ENCODE results near the gene HNRNPUL1. TPM values are rescaled to one million over a fixed set of nuclear protein-coding genes. Genes with fewer than 3 reads are reported as not detected.

Gene HNRNPUL1
- total RNA-seq, 1 donor from 2014 or later = 64.7 TPM

DNA sequence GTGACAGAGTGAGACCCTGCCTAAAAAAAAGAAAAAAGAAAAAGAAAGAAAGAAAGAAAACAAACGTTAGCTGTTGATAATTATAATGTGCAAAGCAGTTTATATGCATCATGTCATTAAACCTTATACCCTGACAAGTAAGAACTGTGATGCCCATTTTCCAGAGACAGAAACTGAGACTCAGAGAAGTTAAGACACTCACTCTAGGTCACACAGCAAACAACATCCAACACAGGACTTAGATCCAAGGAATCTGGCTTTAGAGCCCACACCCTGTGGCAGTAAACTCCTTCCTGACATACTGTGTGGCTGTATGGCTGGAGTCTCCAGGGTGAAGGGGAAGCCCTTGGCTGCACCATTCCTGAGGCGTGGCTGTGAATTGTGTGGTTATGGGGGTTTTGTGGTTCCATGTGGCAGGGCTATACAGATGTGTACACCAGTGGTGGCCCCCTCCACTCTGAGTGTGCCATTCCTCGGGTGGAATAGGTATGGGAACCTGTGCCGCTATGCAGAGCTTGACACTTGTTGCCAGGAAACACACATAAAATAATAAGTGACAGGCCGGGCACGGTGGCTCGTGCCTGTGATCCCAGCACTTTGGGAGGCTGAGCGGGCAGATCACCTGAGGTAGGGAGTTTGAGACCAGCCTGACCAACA, 29.5 kb upstream of the HNRNPUL1 start:
- DNase-seq = no peak

DNA sequence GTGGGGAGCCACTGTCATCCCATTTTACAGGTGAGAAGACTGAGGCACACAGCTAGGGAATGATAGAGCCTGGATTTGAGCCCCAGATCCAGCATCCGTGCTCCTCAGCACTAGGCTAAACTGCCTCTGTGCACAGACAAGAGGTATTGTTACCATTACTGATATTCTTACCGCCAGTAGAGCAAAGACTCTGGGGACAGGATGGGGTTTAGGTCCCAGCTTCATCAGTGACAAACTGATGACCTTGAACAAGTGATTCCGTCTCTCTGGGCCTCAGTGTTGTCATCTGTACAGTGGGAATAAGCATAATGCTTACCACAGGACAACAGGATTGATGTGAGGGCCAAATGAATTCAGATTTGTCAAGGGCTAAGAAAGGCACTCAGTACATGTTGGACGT, 28.7 kb upstream of the HNRNPUL1 start:
- DNase-seq = no peak

DNA sequence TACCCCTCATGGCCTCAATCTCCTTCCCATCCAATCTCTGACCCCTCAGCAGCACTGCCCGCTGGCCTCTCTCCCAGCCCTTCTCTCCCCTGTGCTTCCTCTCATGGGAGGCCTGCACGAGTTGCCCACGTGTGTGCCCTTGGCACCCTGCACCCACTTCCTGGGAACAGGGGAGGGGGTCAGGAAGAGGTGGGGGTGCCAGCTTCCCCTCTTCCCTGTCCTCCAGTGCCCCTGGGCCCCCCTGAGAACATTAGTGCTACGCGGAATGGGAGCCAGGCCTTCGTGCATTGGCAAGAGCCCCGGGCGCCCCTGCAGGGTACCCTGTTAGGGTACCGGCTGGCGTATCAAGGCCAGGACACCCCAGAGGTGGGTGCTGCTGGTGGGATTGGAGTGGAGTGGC, 25.9 kb upstream of the HNRNPUL1 start:
- DNase-seq = no peak

DNA sequence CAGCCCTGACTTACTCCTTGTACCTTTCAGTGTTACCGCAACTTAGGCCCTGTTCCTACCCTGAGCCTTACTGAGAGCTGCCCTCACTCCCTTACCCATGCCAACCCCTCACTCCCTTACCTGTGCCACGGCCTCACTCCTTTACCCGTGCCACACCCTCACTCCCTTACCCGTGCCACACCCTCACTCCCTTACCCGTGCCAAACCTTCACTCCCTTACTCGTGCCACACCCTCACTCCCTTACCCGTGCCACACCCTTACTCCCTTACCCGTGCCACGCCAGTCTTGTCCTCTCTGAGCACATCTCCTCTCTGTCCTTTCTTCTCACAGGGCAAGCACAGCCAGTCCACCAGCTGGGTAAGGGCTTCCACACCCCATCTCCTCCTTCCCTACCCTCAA, 24.8 kb upstream of the HNRNPUL1 start:
- DNase-seq = no peak

GRCh38 chr19:41239961-41240574, 24.1 kb upstream of the HNRNPUL1 start:
- DNase-seq = no peak

GRCh38 chr19:41241859-41242258, 22.3 kb upstream of the HNRNPUL1 start:
- no peak for DNase-seq

DNA sequence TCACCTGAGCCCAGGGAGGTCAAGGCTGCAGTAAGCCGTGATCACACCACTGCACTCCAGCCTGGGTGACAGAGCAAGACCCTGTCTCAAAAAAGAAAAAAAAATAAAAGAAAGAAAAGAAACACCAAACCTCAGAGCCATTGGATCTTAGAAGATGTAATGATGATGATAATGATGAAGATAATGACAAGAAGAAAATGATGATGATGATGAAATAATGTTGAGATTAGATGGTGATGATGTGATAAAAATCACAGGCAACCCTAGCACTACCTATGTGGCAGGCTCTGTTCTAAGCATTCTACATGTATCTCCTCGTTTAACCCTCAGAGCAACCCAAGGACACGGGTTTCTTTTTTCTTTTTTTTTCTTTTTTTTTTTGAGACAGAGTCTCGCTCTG, 20.1 kb upstream of the HNRNPUL1 start:
- DNase-seq = no peak

DNA sequence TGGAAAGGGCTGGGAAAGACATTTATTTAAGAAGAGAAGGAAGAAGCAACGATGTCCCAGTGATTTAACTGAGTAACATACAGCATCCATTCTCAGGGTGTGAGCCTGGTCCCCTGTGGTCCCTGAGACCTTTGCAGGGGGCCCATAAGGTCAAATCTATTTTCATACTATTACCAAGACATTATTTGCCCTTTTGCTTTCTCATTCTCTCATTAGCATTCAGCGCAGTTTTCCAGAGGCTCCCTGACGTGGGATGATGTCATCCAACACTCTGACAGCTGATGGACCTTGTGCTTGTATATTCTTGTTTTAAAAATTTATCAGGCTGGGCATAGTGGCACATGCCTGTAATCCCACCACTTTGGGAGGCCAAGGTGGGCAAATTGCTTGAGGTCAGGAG, 18.3 kb upstream of the HNRNPUL1 start:
- no peak for DNase-seq

GRCh38 chr19:41248895-41249294, 15.3 kb upstream of the HNRNPUL1 start:
- no peak for DNase-seq

DNA sequence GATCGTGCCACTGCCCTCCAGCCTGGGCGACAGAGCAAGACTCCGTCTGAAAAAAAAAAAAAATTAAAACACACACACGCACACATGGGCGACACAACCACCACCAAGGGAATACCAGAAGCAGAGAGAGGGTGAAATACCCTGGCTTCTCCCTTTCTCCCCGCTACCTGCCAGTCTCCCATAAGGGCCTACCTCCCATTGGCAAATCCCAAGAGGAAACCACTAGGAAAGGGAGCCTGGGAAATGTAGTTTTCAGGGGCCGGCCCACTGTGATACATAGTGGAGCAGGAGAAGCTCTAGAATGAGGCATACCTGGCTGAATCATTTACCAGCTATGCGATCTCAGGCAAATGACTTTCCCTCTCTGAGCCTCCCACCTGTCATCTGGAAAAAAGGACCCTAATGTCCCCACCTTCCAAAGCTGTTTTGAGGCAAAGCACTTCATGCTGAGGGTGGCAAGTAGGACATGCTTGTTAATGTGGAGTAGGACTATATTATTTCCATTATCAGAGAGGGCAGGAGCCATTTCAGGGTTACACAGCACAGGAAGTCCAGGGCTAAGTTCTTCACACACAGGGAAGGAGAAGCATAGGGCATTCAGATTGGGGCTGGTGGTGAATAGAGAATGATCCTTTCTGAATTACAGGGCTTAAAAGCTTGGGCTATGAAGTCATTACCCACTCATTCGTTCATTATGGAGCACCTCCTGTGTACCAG, 14.3 kb upstream of the HNRNPUL1 start:
- DNase-seq = no peak

- no peak for DNase-seq
Measured at GRCh38 chr19:41253660-41254059, 10.5 kb upstream of the HNRNPUL1 start.

DNA sequence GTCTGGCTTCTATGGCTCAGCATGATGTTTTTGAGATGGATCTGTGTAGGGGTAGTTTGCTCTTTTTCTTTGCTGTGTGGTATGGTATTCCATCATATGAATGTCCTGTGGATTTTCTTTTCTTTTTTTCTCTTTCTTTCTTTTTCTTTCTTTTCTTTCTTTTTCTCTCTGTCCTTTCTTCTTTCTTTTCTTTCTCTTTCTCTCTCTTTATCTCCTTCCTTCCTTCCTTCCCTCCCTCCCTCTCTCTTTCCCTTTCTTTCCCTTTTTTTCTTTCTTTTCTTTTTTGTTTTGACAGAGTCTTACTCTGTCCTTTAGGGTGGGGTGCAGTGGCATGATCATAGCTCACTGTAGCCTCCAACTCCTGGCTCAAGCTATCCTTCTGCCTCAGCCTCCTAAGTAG, 9.0 kb upstream of the HNRNPUL1 start:
- DNase-seq = no peak

- no peak for DNase-seq
Measured at GRCh38 chr19:41261474-41262190, 2.5 kb upstream of the HNRNPUL1 start.

DNA sequence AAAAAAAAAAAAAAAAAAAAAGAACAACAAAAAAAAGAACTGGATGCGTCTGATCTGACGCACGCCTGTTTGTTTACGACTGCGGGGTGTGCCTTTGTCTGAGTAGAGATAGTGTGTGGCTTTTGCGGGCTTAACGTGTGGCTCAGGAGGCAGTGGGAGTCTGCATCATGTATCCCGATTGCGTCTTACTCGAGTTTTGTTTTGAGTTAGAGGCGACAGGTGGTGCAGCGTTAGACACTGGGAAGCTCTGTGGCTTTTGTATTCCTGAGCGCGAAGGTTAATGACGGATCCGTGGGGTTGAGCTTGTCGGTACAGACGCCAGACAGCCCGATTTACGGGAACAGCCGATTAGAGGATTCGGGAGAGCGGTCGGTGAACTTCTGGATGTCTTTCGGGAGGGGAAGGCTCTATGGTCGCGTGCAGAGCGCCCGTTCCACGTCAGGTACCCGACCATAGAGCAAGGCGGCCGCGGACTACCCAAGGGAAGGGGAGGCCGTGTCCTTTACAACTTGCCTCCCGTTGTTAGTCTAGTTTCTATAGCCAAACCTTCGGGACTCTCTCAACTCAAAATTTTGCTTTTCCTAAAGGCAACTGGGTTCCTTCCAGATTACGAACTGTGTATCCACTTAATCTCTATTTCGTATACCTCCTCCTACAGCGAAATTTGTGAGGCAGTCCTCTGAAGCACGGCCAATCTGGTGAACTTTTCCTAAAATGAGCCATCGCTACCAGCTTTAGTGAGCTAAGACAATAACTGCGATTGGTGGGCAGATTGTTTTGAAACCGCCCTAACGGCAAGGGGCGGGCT, 926 bp upstream of the HNRNPUL1 start:
- peak; percentile 74 for DNase-seq

DNA sequence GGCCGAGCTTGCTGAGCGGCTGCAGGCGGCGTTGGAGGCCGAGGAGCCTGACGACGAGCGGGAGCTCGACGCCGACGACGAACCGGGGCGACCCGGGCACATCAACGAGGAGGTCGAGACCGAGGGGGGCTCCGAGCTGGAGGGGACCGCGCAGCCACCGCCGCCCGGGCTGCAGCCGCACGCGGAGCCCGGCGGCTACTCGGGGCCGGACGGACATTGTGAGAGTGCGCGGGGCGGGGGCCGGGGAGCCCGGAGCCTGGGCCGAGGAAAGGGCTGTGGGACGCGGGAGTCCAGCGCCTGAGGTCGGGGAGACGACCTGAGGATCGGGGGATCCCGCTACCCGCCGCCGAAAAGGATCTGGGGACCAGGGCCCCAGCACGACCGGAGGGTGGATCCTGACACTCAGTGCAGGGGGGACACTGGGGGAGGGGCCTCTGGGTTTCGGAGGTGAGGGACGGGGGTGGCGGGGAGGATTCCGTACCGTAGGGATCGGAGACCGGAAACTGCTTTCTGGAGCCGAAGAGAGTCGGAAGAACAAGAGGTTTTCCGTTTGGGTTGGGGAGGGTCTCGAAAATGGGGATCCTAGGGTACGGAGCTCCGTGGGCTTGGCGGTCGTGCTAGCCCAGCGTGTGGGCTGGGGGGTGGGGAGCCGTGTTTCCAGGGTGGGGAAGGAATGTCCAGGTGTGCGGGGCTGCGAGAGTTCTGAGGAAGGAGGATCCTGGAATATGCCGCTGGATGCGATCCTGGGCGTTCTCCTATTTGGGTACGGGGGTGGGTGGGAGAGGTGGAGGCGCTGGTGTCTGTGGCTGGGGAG, 616 bp downstream of the HNRNPUL1 start:
- peak; percentile 18 for DNase-seq

DNA sequence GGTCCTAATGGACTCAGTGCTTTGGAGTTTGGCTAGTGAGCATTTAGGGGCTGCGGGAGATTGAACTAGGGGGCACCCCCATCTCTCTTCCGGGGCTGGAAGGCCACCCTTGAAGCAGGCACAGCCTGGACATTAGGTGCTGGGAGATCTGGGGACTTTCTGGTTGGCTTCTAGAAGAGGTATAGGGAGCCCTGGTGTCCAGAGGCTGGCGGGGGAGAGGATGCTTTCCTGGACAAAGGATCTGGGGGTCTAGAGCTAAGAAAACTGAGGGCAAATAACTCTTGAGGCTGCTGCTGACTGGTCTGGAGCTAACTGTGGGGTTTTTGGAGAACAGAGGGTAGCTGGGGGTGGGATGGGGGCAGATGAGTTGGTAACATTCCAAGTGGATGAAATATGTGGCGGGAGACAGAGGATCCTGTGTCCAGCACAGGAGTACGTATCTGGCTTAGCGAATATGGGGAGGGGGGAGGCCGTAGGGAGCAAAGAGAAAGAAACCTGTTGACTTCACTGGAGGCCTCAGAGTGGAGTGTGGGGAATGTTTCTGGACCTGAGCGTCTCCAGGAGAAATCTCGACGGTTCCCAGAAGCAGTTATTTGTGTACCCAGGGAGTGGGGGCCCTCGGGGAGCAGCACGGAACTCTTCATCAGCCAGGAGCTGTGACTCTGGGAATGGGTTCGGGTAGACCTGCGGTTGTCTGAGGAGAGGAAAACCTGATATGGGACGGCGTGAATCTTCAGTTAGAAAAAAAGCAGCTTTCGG, 1.4 kb downstream of the HNRNPUL1 start:
- no peak for DNase-seq

GRCh38 chr19:41269055-41269454, 4.9 kb downstream of the HNRNPUL1 start:
- no peak for DNase-seq

DNA sequence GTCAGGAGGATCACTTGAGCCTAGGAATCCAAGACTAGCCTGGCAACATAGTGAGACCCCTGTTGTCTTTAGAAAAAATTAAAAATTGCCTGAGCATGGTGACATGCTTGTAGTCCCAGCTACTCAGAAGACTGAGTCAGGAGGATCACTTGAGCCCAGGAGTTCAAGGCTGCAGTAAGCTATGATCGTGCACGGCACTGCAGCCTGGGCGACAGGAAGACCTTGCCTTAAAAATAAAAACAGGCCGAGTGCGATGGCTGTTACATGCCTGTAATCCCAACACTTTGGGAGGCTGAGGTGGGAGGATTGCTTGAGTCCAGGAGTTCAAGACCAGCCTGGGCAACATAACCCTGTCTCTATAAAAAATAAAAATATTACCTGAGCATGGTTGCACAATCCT, 5.4 kb downstream of the HNRNPUL1 start:
- DNase-seq = no peak

DNA sequence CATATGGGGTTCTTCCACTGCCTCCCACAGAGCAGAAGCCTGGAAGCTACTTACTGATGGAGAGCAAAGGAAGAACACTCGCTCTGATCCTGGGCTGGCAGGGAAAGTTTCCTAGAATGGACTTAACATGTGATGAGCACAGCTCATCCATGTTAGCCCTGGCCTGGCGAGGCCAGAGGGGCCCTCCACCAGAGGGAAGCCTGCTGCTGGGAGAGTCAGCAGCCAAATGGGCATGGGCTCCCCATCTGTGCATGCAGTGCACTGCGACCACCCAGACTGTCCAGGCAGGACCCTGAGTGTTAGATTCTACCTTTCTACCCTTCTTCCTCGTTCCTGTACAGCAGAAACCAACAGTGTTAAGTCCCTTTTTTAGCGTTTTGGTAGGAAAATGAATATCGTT, 8.9 kb downstream of the HNRNPUL1 start:
- DNase-seq = no peak

DNA sequence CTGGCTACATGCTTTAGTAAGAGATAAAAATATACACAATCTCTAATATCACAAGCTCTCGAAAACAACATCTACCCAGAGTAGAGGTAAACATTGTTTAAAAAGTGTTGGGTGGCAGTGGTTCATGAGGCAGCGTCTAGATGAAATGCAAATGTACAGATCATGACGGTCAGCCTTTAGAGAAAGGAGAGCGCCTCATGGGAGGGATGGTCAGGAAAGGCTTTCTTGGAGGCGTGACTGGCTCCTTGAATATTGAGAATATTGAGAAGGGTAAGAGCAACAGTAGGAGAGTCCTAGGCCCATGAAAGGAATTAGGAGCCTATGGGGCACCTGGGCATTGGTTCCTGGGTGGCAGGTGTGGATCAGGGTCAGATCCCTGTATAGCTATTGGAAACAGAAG, 10.6 kb downstream of the HNRNPUL1 start:
- no peak for DNase-seq

- no peak for DNase-seq
Measured at GRCh38 chr19:41276231-41276630, 12.1 kb downstream of the HNRNPUL1 start.

Measured in occipital lobe (tissue), 2 donors.